Kidney glomerular epithelial cell (primary cell): ENCODE results near the gene PDZRN4.
A peak's percentile ranks its signal among the peaks of the same experiment; 100 is the strongest.
"Not testable (repeated sequence)": the region's sequence is repeated elsewhere in the genome, so short reads cannot be mapped to it uniquely, and the experiment has no call there.

Experiments used
- DNase-seq: peaks from one replicate; lab custom pipeline; 2025; lab: John Stamatoyannopoulos, UW

Gene PDZRN4

GRCh38 chr12:41213648-41214047 is 25.5 kb downstream of the PDZRN4 start:
- DNase-seq: no peak

GRCh38 chr12:41217727-41218126 is 29.6 kb downstream of the PDZRN4 start:
- DNase-seq: no peak

GRCh38 chr12:41220931-41221330 is 32.8 kb downstream of the PDZRN4 start:
- no peak for DNase-seq

- no peak for DNase-seq
Observed at GRCh38 chr12:41221491-41221890, 33.4 kb downstream of the PDZRN4 start.

GRCh38 chr12:41223600-41223999 is 35.5 kb downstream of the PDZRN4 start:
- no peak for DNase-seq

GRCh38 chr12:41224066-41224465 is 35.9 kb downstream of the PDZRN4 start:
- DNase-seq: no peak

GRCh38 chr12:41225179-41225578 is 37.1 kb downstream of the PDZRN4 start:
- DNase-seq: no peak

GRCh38 chr12:41228066-41228820 is 40.1 kb downstream of the PDZRN4 start:
- DNase-seq: no peak

GRCh38 chr12:41230756-41231155 is 42.6 kb downstream of the PDZRN4 start:
- no peak for DNase-seq

- no peak for DNase-seq
Observed at GRCh38 chr12:41234692-41235091, 46.6 kb downstream of the PDZRN4 start.

GRCh38 chr12:41242603-41243002 is 54.5 kb downstream of the PDZRN4 start:
- DNase-seq: no peak

- DNase-seq: no peak
Observed at GRCh38 chr12:41248391-41248790, 60.3 kb downstream of the PDZRN4 start.

GRCh38 chr12:41250748-41251147 is 62.6 kb downstream of the PDZRN4 start:
- no peak for DNase-seq

- no peak for DNase-seq
Observed at GRCh38 chr12:41254004-41254914, 66.1 kb downstream of the PDZRN4 start.

- not testable (repeated sequence) for DNase-seq
Observed at GRCh38 chr12:41263196-41263595, 75.1 kb downstream of the PDZRN4 start.

- DNase-seq: peak; percentile 41
Observed at GRCh38 chr12:41264281-41264680, 76.2 kb downstream of the PDZRN4 start.

- DNase-seq: no peak
Observed at GRCh38 chr12:41269056-41269455, 80.9 kb downstream of the PDZRN4 start.

- DNase-seq: no peak
Observed at GRCh38 chr12:41271489-41271888, 83.4 kb downstream of the PDZRN4 start.

GRCh38 chr12:41274643-41275042 is 86.5 kb downstream of the PDZRN4 start:
- peak; percentile 38 for DNase-seq

GRCh38 chr12:41277100-41277945 is 89.2 kb downstream of the PDZRN4 start:
- peak; percentile 64 for DNase-seq

GRCh38 chr12:41277946-41278267 is 89.8 kb downstream of the PDZRN4 start:
- no peak for DNase-seq
